GM04504 (cell line): ENCODE results near the gene ZNF205.
A peak's percentile ranks its signal among the peaks of the same experiment; 100 is the strongest.

Experiments used
- DNase-seq: peaks from one replicate; pipeline ENCODE4 v3.0.0-alpha.2; 2012; ENCODE audit warnings: low read depth

ZNF205 gene

GRCh38 chr16:3084969-3085670, 27.3 kb upstream of the ZNF205 start:
- DNase-seq = no peak

- DNase-seq = no peak
Observed at GRCh38 chr16:3085868-3086595, 26.4 kb upstream of the ZNF205 start.

GRCh38 chr16:3086596-3087242, 25.7 kb upstream of the ZNF205 start:
- DNase-seq = no peak

- no peak for DNase-seq
Observed at GRCh38 chr16:3087243-3088235, 24.8 kb upstream of the ZNF205 start.

GRCh38 chr16:3088450-3088849, 23.9 kb upstream of the ZNF205 start:
- no peak for DNase-seq

- no peak for DNase-seq
Observed at GRCh38 chr16:3088925-3089716, 23.3 kb upstream of the ZNF205 start.

GRCh38 chr16:3089717-3090592, 22.4 kb upstream of the ZNF205 start:
- no peak for DNase-seq

- no peak for DNase-seq
Observed at GRCh38 chr16:3091551-3091950, 20.8 kb upstream of the ZNF205 start.

GRCh38 chr16:3092501-3092941, 19.9 kb upstream of the ZNF205 start:
- no peak for DNase-seq

GRCh38 chr16:3094289-3095027, 17.9 kb upstream of the ZNF205 start:
- no peak for DNase-seq

- DNase-seq = no peak
Observed at GRCh38 chr16:3095869-3096268, 16.5 kb upstream of the ZNF205 start.

GRCh38 chr16:3096362-3096761, 16.0 kb upstream of the ZNF205 start:
- DNase-seq = no peak

GRCh38 chr16:3097266-3097665, 15.1 kb upstream of the ZNF205 start:
- DNase-seq = no peak

- no peak for DNase-seq
Observed at GRCh38 chr16:3098459-3099394, 13.7 kb upstream of the ZNF205 start, which contains the start of gene ZSCAN10. TSS of gene ZSCAN10 (minus strand) at chr16:3099294. CDS start at chr16:3092937, 6,357 bp downstream.

GRCh38 chr16:3099395-3099731, 13.0 kb upstream of the ZNF205 start:
- no peak for DNase-seq

GRCh38 chr16:3099732-3100499, 12.5 kb upstream of the ZNF205 start:
- DNase-seq = peak; percentile 55
